ENCODE data around the gene C4orf54.

C4orf54 gene

DNA sequence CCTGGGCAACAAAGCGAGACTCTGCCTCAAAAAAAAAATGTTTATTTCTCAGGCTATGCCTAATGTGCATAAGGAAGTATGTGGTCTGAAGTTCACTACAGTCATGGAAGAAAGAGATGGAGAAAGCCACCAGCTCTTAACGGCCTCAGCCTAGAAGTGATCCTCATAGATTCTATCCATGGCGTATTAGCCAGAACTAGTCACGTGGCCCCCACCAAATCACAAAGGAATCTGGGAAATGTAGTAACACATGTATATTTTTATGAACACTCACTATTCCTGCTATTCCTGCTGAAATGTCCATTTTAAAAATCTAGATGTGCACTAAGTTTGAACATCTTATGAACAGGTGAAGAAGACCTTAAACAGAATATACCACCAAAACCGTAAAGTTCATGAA lies 49.2 kb downstream of the C4orf54 start:
- no peaks in the 10 kb centered on the region for H3K36me3 ChIP-seq (ENCODE audit: control insufficient read depth in 1 of 2, insufficient read depth in 2 of 2, low read length in 2 of 2)
- H4K12ac ChIP-seq (ENCODE audit: low read depth, low read length): no peak overlapping the region
- no peaks in the 10 kb centered on the region for H3K79me2 ChIP-seq (ENCODE audit: control insufficient read depth, insufficient read depth, low read length, poor library complexity)
- H3K4me2 ChIP-seq (ENCODE audit: low read length): no peak overlapping the region
- H3K9me3 ChIP-seq (ENCODE audit: insufficient read depth, low read depth, low read length): no peaks in the 10 kb centered on the region
- no peaks in the 10 kb centered on the region for H3K27me3 ChIP-seq (ENCODE audit: insufficient read depth, low read length)
- no peak overlapping the region for H3K23ac ChIP-seq (ENCODE audit: low read length)
- DNase-seq: no peak
- H3K27ac ChIP-seq (ENCODE audit: low read depth, low read length): no peak overlapping the region
- H2BK12ac ChIP-seq (ENCODE audit: low read length): no peak overlapping the region
- H2AFZ ChIP-seq (ENCODE audit: insufficient read depth, low read length, poor library complexity): no peak overlapping the region
- H3K14ac ChIP-seq (ENCODE audit: low read length): no peak overlapping the region
- no peak overlapping the region for H2BK5ac ChIP-seq (ENCODE audit: low read depth, low read length, poor library complexity)
- H4K8ac ChIP-seq (ENCODE audit: low read depth, low read length): no peak overlapping the region
- H3K18ac ChIP-seq (ENCODE audit: low read length): no peak overlapping the region
- H3K4ac ChIP-seq (ENCODE audit: low read depth, low read length): no peak overlapping the region
- no peaks in the 10 kb centered on the region for H3K4me1 ChIP-seq (ENCODE audit: control insufficient read depth in 1 of 2, insufficient read depth in 2 of 2, low read length in 2 of 2)
- H3K4me3 ChIP-seq (ENCODE audit: low read depth, low read length): no peak overlapping the region
- no peak overlapping the region for H2AK5ac ChIP-seq (ENCODE audit: low read length)
- no peak overlapping the region for H3K9ac ChIP-seq (ENCODE audit: low read length)
- no peaks in the 10 kb centered on the region for H3K79me1 ChIP-seq (ENCODE audit: low read length)
- no CpG with 5 or more reads among the region's 5 CpGs for WGBS (ENCODE audit: extremely low coverage, insufficient coverage, insufficient read length)
- H2BK120ac ChIP-seq (ENCODE audit: insufficient read depth, low read length, poor library complexity): no peak overlapping the region
- H4K91ac ChIP-seq (ENCODE audit: low read depth, low read length): no peak overlapping the region
